SK-N-SH (cell line): Measurements from ENCODE around the gene LSMEM2. TPM values are rescaled to one million over a fixed set of nuclear protein-coding genes. Genes with fewer than 3 reads are reported as not detected.
A peak's percentile ranks its signal among the peaks of the same experiment; 100 is the strongest.

Source experiments
- CTCF ChIA-PET: fragments of 300-600, 350-600 bp; formaldehyde crosslinking; extraction: SDS; loops from one replicate; lab custom pipeline; 2021; lab: Yijun Ruan, JAX
- POLR2A ChIA-PET: fragments of 350-600 bp; sonication (Branson Sonifier 250); formaldehyde crosslinking; extraction: SDS; loops from one replicate; lab custom pipeline; 2020; ENCODE audit warnings: antibody characterized with exemption, inconsistent platforms; lab: Yijun Ruan, JAX
- DNase-seq: peaks from one replicate; pipeline ENCODE4 v3.0.0; 2012
- H2AFZ ChIP-seq: fragments of 200-600 bp; sonication (generic); 2 replicates; pipeline ENCODE4 v1.8.1; 2016; ENCODE audit warnings: antibody characterized with exemption, mild to moderate bottlenecking, low read depth
- H3F3A ChIP-seq: fragments of 200-600 bp; sonication (generic); replicated peaks from 2 replicates; pipeline ENCODE3; 2016; ENCODE audit warnings: antibody characterized with exemption, mild to moderate bottlenecking; ENCODE audit not compliant: insufficient read depth
- H3K27ac ChIP-seq, 2 experiments: fragments of 200-500 bp in 1 of 2; fragments of 200-600 bp in 1 of 2; sonication (Bioruptor generic) in 1 of 2; sonication (generic), shearing (Covaris generic) in 1 of 2; 2 replicates each; pipeline versions ENCODE4 v1.5.1 to v1.6.1; 2014 to 2016; ENCODE audit warnings: low read depth in 2 of 2, inconsistent platforms in 1 of 2, low read length in 1 of 2, mild to moderate bottlenecking in 1 of 2, mixed read lengths in 1 of 2
- H3K27me3 ChIP-seq: fragments of 200-600 bp; sonication (generic), shearing (Covaris generic); 2 replicates; pipeline ENCODE4 v1.6.1; 2016; ENCODE audit warnings: mixed run types; ENCODE audit not compliant: insufficient read depth
- H3K36me3 ChIP-seq, 2 experiments: fragments of 200-500 bp in 1 of 2; fragments of 200-600 bp in 1 of 2; sonication (Bioruptor generic) in 1 of 2; sonication (generic) in 1 of 2; replicated peaks in 1 of 2; 2 replicates each; pipeline versions ENCODE3 to v1.5.1; 2014 to 2016; ENCODE audit warnings: low read length in 1 of 2, mild to moderate bottlenecking in 1 of 2; ENCODE audit not compliant: insufficient read depth in 2 of 2, control insufficient read depth in 1 of 2
- H3K4me1 ChIP-seq, 2 experiments: fragments of 200-500 bp in 1 of 2; fragments of 200-600 bp in 1 of 2; sonication (Bioruptor generic) in 1 of 2; sonication (generic), shearing (Covaris generic) in 1 of 2; 2 replicates each; pipeline versions ENCODE4 v1.5.1 to v1.6.1; 2014 to 2016; ENCODE audit warnings: low read depth in 1 of 2, low read length in 1 of 2, mixed run types in 1 of 2; ENCODE audit not compliant: insufficient read depth in 2 of 2, control insufficient read depth in 1 of 2
- H3K4me2 ChIP-seq: fragments of 200-600 bp; sonication (generic), shearing (Covaris generic); 2 replicates; pipeline ENCODE4 v1.6.1; 2017; ENCODE audit warnings: mixed run types
- H3K4me3 ChIP-seq, 2 experiments: fragments of 200-500 bp in 1 of 2; fragments of 200-600 bp in 1 of 2; sonication (Bioruptor generic) in 1 of 2; sonication (generic), shearing (Covaris generic) in 1 of 2; 2 replicates each; pipeline versions ENCODE4 v1.5.1 to v1.8.1; 2014 to 2016; ENCODE audit warnings: low read depth in 2 of 2, inconsistent platforms in 1 of 2, low read length in 1 of 2, mild to moderate bottlenecking in 1 of 2, mixed read lengths in 1 of 2, moderate library complexity in 1 of 2
- H3K79me2 ChIP-seq: fragments of 200-600 bp; sonication (generic); 2 replicates; pipeline ENCODE4 v1.8.1; 2017; ENCODE audit warnings: mild to moderate bottlenecking; ENCODE audit not compliant: insufficient read depth
- H3K9ac ChIP-seq: fragments of 200-600 bp; sonication (generic); 2 replicates; pipeline ENCODE4 v1.6.1; 2017; ENCODE audit warnings: mixed run types
- H3K9me2 ChIP-seq: fragments of 200-600 bp; sonication (generic); 2 replicates; pipeline ENCODE4 v1.6.1; 2017; ENCODE audit warnings: mixed run types
- H3K9me3 ChIP-seq: fragments of 200-600 bp; sonication (generic); 2 replicates; pipeline ENCODE4 v1.6.1; 2017; ENCODE audit warnings: mixed run types, mild to moderate bottlenecking, moderate library complexity
- H4K20me1 ChIP-seq: fragments of 200-600 bp; sonication (generic); 2 replicates; pipeline ENCODE4 v1.6.1; 2017; ENCODE audit warnings: mild to moderate bottlenecking, mixed run types; ENCODE audit not compliant: insufficient read depth
- CTCF ChIP-seq: fragments of 200-600 bp; sonication (generic); IDR thresholded peaks from 2 replicates; pipeline ENCODE4 v1.6.1; 2017; ENCODE audit warnings: antibody characterized with exemption, mild to moderate bottlenecking, moderate library complexity
- FOSL2 ChIP-seq: IDR thresholded peaks from 2 replicates; pipeline ENCODE4 v1.4.0; 2012; ENCODE audit warnings: low read depth, mild to moderate bottlenecking, moderate library complexity, borderline replicate concordance
- JUND ChIP-seq: IDR thresholded peaks from 2 replicates; pipeline ENCODE4 v1.4.0; 2012
- MXI1 ChIP-seq: IDR thresholded peaks from 2 replicates; pipeline ENCODE4 v1.6.1; 2012; ENCODE audit warnings: mild to moderate bottlenecking, low read depth, low read length, improper control_type of control experiment
- POLR2AphosphoS5 ChIP-seq: IDR thresholded peaks from 2 replicates; pipeline ENCODE4 v1.6.1; 2012; ENCODE audit warnings: low read depth, low read length
- RAD21 ChIP-seq: IDR thresholded peaks from 2 replicates; pipeline ENCODE4 v1.6.1; 2012; ENCODE audit warnings: mild to moderate bottlenecking, low read length
- SMC3 ChIP-seq: IDR thresholded peaks from 2 replicates; pipeline ENCODE4 v1.6.1; 2012; ENCODE audit warnings: low read depth, low read length, improper control_type of control experiment
- WGBS: methylation state at CpG from one replicate; pipeline ENCODE4 v1.1.6; 2017; ENCODE audit warnings: low lambda C conversion rate; 5-methylcytosine and 5-hydroxymethylcytosine counted together
- polyA plus RNA-seq, 3 experiments: library from polyadenylated mRNA; depleted of rRNA; stranded (reverse); fragments of >200 nt; gene quantifications; 2 replicates each; pipeline ENCODE4 v1.2.3, GENCODE V29; 2012

LSMEM2 gene
- polyA plus RNA-seq, 1 of the 3 experiments (the other 2 are of a cell fraction): 0.03 TPM

GRCh38 chr3:50323614-50324199, 44.8 kb downstream of the LSMEM2 start:
- Histone ChIP-seq H3K27ac (no peak overlapping the region), H3K79me2 (peaks cover 45% of the 10 kb centered on the region), H3K4me1 (peaks cover 0 to 44% of the 10 kb centered on the region in 2 experiments; a peak in 2 of 4 replicates), H3K9ac (no peak overlapping the region), H3K4me3 (no peak overlapping the region), H3K9me3 (no peaks in the 10 kb centered on the region), H3F3A (peaks cover 14% of the 10 kb centered on the region), H3K36me3 (peaks cover 8 to 33% of the 10 kb centered on the region in 2 experiments), H3K9me2 (no peaks in the 10 kb centered on the region), H3K4me2 (no peak overlapping the region), H3K27me3 (no peaks in the 10 kb centered on the region), H2AFZ (no peak overlapping the region), H4K20me1 (no peaks in the 10 kb centered on the region)
- 87% methylated on average over 2 of the region's 5 CpGs for WGBS
- TF ChIP-seq POLR2AphosphoS5: 0 out of 2 replicates have a peak, but pooled peaks have one; percentile 21
- TF ChIP-seq FOSL2: no peak
- DNase-seq: no peak
- POLR2A ChIA-PET: interaction anchor here (1.6 to 1.7 kb wide), 2 partner anchors 13 to 32 kb away, joined by 4 to 6 read pairs; partner anchors contain the start of gene IFRD2
- CTCF ChIA-PET: interaction anchor here (0.7 to 6.0 kb wide), 27 partner anchors 9 to 290 kb away, joined by 3 to 60 read pairs (median 4); partner anchors contain the start of genes HYAL1, HYAL3, NAA80 and RASSF1

GRCh38 chr3:50324351-50325112, 45.6 kb downstream of the LSMEM2 start:
- WGBS: 0% methylated on average over 1 of the region's 4 CpGs
- Histone ChIP-seq H3K9ac (no peak overlapping the region), H3K9me2 (no peaks in the 10 kb centered on the region), H2AFZ (no peak overlapping the region), H3K9me3 (no peaks in the 10 kb centered on the region), H3K27ac (no peak overlapping the region; a peak in 1 of 4 replicates), H3K4me3 (no peak overlapping the region; a peak in 1 of 4 replicates), H3K4me2 (no peak overlapping the region), H3K4me1 (peaks cover 0 to 36% of the 10 kb centered on the region in 2 experiments; a peak in 2 of 4 replicates), H3K27me3 (no peaks in the 10 kb centered on the region), H3F3A (peaks cover 21% of the 10 kb centered on the region), H3K79me2 (peaks cover 37% of the 10 kb centered on the region), H4K20me1 (no peaks in the 10 kb centered on the region), H3K36me3 (peaks cover under 1 to 25% of the 10 kb centered on the region in 2 experiments)
- TF ChIP-seq JUND: no peak
- TF ChIP-seq SMC3: peak; percentile 69
- TF ChIP-seq MXI1: peak; percentile 32; the same call in 1 of the 2 replicates
- TF ChIP-seq RAD21: peak; percentile 77
- TF ChIP-seq CTCF: peak; percentile 81
- POLR2A ChIA-PET: interaction anchor here (0.7 to 1.7 kb wide), 3 partner anchors 13 to 32 kb away, joined by 3 to 6 read pairs (median 4); partner anchors contain the start of genes CYB561D2, IFRD2 and NPRL2
- peak; percentile 85 for DNase-seq
- CTCF ChIA-PET: interaction anchor here (0.6 to 6.0 kb wide), 34 partner anchors 9 to 289 kb away, joined by 3 to 60 read pairs (median 4); partner anchors contain the start of genes HYAL1, HYAL3, NAA80 and RASSF1
